ENCODE data around the gene MYMX. TPM values are rescaled to one million over a fixed set of nuclear protein-coding genes. Genes with fewer than 3 reads are reported as not detected.

The MYMX gene
- total and polyA plus RNA-seq, 2 of the 13 experiments (the other 11 are each of a cell fraction or from before 2014, with no cell fraction given) = not detected

DNA sequence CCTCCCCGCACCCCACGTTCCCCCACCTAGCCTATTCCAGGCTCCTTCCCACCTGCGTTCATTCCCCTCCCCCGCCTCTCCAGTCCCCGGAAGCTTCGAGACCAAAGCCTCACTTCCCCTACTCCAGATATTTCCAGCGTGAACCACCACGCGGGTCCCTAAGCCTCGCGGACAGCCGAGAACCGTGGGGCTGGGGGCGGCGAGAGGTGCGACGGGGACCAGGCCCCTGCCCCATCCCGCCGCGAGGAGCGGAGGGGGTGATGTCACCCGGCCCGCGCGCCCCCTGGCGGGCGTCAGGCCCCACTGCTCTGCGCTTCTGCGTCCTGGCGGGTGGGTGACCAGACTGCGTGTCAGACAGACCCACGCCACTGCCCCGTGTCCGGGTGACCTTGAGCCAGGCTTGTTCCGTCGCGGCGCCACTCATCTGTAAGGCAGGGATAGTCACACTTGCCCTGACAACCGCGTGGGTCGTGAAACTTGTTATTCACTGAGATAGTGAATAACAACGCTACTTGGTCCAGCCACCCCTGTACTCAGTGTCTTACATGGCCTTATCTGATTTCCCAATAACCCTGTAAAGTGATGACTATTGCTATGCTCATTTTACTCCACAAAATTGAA lies 21.2 kb downstream of the MYMX start (continued):
- TF ChIP-seq, protein P1, sequence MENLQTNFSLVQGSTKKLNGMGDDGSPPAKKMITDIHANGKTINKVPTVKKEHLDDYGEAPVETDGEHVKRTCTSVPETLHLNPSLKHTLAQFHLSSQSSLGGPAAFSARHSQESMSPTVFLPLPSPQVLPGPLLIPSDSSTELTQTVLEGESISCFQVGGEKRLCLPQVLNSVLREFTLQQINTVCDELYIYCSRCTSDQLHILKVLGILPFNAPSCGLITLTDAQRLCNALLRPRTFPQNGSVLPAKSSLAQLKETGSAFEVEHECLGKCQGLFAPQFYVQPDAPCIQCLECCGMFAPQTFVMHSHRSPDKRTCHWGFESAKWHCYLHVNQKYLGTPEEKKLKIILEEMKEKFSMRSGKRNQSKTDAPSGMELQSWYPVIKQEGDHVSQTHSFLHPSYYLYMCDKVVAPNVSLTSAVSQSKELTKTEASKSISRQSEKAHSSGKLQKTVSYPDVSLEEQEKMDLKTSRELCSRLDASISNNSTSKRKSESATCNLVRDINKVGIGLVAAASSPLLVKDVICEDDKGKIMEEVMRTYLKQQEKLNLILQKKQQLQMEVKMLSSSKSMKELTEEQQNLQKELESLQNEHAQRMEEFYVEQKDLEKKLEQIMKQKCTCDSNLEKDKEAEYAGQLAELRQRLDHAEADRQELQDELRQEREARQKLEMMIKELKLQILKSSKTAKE (CRISPR knock-in tag; IDR thresholded peaks at IDR 0.05; ENCODE audit: borderline replicate concordance) = peak; percentile 53
- TF ChIP-seq, protein P2, sequence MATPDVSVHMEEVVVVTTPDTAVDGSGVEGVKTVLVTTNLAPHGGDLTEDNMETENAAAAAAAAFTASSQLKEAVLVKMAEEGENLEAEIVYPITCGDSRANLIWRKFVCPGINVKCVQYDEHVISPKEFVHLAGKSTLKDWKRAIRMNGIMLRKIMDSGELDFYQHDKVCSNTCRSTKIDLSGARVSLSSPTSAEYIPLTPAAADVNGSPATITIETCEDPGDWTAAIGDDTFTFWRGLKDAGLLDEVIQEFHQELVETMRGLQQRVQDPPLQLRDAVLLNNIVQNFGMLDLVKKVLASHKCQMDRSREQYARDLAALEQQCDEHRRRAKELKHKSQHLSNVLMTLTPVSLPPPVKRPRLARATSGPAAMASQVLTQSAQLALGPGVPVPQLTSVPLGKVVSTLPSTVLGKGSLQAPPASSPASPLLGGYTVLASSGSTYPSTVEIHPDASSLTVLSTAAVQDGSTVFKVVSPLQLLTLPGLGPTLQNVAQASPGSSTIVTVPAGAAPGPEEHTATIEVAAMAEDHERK (CRISPR knock-in tag; IDR thresholded peaks at IDR 0.05; ENCODE audit: low read depth) = no peak
- TF ChIP-seq CENPX (CRISPR knock-in tag; IDR thresholded peaks at IDR 0.05) (no peak), ZNF564 (CRISPR knock-in tag; IDR thresholded peaks at IDR 0.05) (0 out of 2 replicates have a peak, but pooled peaks have one; percentile 76), ASH2L (IDR thresholded peaks at IDR 0.05; ENCODE audit: insufficient read length, low read depth, low read length) (peak; percentile 79), MYC (CRISPR knock-in tag; IDR thresholded peaks at IDR 0.05; ENCODE audit: borderline replicate concordance) (peak; percentile 85), HDAC2 (CRISPR knock-in tag; IDR thresholded peaks at IDR 0.05) (peak; percentile 44; the same call in 1 of the 2 replicates), KLF11 (CRISPR knock-in tag; IDR thresholded peaks at IDR 0.05) (no peak; the same call in 1 of the 2 replicates), PHF8 (CRISPR knock-in tag; IDR thresholded peaks at IDR 0.05) (peak; percentile 78), ZNF616 (CRISPR knock-in tag; IDR thresholded peaks at IDR 0.05; ENCODE audit: low read depth) (peak; percentile 75; the same call in 1 of the 2 replicates), BORCS8-MEF2B (CRISPR knock-in tag; IDR thresholded peaks at IDR 0.05) (peak; percentile 72)
- TF ChIP-seq, protein P3, sequence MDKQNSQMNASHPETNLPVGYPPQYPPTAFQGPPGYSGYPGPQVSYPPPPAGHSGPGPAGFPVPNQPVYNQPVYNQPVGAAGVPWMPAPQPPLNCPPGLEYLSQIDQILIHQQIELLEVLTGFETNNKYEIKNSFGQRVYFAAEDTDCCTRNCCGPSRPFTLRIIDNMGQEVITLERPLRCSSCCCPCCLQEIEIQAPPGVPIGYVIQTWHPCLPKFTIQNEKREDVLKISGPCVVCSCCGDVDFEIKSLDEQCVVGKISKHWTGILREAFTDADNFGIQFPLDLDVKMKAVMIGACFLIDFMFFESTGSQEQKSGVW (CRISPR knock-in tag; IDR thresholded peaks at IDR 0.05; ENCODE audit: borderline replicate concordance) = no peak
- TF ChIP-seq, protein P4, sequence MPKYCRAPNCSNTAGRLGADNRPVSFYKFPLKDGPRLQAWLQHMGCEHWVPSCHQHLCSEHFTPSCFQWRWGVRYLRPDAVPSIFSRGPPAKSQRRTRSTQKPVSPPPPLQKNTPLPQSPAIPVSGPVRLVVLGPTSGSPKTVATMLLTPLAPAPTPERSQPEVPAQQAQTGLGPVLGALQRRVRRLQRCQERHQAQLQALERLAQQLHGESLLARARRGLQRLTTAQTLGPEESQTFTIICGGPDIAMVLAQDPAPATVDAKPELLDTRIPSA (CRISPR knock-in tag; IDR thresholded peaks at IDR 0.05; ENCODE audit: borderline replicate concordance) = no peak
- TF ChIP-seq, protein P5, sequence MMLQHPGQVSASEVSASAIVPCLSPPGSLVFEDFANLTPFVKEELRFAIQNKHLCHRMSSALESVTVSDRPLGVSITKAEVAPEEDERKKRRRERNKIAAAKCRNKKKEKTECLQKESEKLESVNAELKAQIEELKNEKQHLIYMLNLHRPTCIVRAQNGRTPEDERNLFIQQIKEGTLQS (CRISPR knock-in tag; IDR thresholded peaks at IDR 0.05) = peak; percentile 99
- TF ChIP-seq, protein P6, sequence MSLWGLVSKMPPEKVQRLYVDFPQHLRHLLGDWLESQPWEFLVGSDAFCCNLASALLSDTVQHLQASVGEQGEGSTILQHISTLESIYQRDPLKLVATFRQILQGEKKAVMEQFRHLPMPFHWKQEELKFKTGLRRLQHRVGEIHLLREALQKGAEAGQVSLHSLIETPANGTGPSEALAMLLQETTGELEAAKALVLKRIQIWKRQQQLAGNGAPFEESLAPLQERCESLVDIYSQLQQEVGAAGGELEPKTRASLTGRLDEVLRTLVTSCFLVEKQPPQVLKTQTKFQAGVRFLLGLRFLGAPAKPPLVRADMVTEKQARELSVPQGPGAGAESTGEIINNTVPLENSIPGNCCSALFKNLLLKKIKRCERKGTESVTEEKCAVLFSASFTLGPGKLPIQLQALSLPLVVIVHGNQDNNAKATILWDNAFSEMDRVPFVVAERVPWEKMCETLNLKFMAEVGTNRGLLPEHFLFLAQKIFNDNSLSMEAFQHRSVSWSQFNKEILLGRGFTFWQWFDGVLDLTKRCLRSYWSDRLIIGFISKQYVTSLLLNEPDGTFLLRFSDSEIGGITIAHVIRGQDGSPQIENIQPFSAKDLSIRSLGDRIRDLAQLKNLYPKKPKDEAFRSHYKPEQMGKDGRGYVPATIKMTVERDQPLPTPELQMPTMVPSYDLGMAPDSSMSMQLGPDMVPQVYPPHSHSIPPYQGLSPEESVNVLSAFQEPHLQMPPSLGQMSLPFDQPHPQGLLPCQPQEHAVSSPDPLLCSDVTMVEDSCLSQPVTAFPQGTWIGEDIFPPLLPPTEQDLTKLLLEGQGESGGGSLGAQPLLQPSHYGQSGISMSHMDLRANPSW (CRISPR knock-in tag; IDR thresholded peaks at IDR 0.05; ENCODE audit: borderline replicate concordance) = 0 out of 2 replicates have a peak, but pooled peaks have one; percentile 46
- TF ChIP-seq, protein P7, sequence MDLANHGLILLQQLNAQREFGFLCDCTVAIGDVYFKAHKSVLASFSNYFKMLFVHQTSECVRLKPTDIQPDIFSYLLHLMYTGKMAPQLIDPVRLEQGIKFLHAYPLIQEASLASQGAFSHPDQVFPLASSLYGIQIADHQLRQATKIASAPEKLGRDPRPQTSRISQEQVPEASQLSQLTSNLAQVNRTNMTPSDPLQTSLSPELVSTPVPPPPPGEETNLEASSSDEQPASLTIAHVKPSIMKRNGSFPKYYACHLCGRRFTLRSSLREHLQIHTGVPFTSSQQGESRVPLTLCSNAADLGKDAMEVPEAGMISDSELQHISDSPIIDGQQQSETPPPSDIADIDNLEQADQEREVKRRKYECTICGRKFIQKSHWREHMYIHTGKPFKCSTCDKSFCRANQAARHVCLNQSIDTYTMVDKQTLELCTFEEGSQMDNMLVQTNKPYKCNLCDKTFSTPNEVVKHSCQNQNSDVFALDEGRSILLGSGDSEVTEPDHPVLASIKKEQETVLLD (CRISPR knock-in tag; IDR thresholded peaks at IDR 0.05; ENCODE audit: low read depth) = peak; percentile 57; the same call in 1 of the 2 replicates
